NCI-H2196 treated with DMSO at 0.1 percent for 48 hours (cell line): ENCODE measurements around the gene NOS2.
"Not testable (repeated sequence)": the region's sequence is repeated elsewhere in the genome, so short reads cannot be mapped to it uniquely, and the experiment has no call there.

ENCODE experiments used
- DNase-seq: peaks from one replicate; lab custom pipeline; 2025; ENCODE audit not compliant: unreplicated experiment; lab: John Stamatoyannopoulos, UW

Gene NOS2

GRCh38 chr17:27733773-27734172, 66.6 kb downstream of the NOS2 start:
- DNase-seq, result no peak

- DNase-seq, result not testable (repeated sequence)
Observed at GRCh38 chr17:27732746-27733145, 67.6 kb downstream of the NOS2 start.

- DNase-seq, result not testable (repeated sequence)
Observed at GRCh38 chr17:27725982-27726381, 74.3 kb downstream of the NOS2 start.

GRCh38 chr17:27721797-27722196, 78.5 kb downstream of the NOS2 start:
- DNase-seq, result no peak
